ENCODE results near the gene MAMDC4. TPM values are rescaled to one million over a fixed set of nuclear protein-coding genes. Genes with fewer than 3 reads are reported as not detected.

The MAMDC4 gene
- total RNA-seq: 0.32 and 1.5 TPM in 2 replicates

GRCh38 chr9:136851941-136852663, at the start of gene MAMDC4:
MAMDC4 (plus strand) TSS chr9:136852346; CDS start chr9:136852417, 71 bp downstream.

GRCh38 chr9:136807281-136808074, 44.7 kb upstream of the MAMDC4 start, which contains the start of gene RABL6:
RABL6 (plus strand) TSS chr9:136807948; CDS start chr9:136808197, 249 bp downstream.

GRCh38 chr9:136842380-136842948, 9.7 kb upstream of the MAMDC4 start, which contains the start of gene AJM1:
AJM1 (plus strand) TSS chr9:136842478; CDS start chr9:136844415, 1,937 bp downstream.

GRCh38 chr9:136849038-136849959, 2.8 kb upstream of the MAMDC4 start, which contains the start of gene PHPT1:
PHPT1 (plus strand) TSS chr9:136849409; CDS start chr9:136849431, 22 bp downstream.

GRCh38 chr9:136885950-136886578, 33.9 kb downstream of the MAMDC4 start, which contains the start of gene TRAF2:
TRAF2 (plus strand) TSS chr9:136886516; CDS start chr9:136898741, 12,225 bp downstream.

Other genes with a start within 250 kb of the MAMDC4 start
- gene EGFL7, start 189.4 kb upstream of the MAMDC4 start, total RNA-seq: 532 and 626 TPM in 2 replicates
- gene AGPAT2, start 164.9 kb upstream of the MAMDC4 start, total RNA-seq: 33.3 and 37.7 TPM in 2 replicates
- 171 and 201 TPM in 2 replicates for gene DIPK1B, start 139.8 kb upstream of the MAMDC4 start, total RNA-seq
- not detected in 2 replicates for gene LCN10, start 109.4 kb upstream of the MAMDC4 start, total RNA-seq
- not detected in 2 replicates for gene LCN6, start 103.8 kb upstream of the MAMDC4 start, total RNA-seq
- not detected in 2 replicates for gene LCN8, start 94.1 kb upstream of the MAMDC4 start, total RNA-seq
- gene LCN15, start 87.8 kb upstream of the MAMDC4 start, total RNA-seq: not detected in 2 replicates
- 105 and 109 TPM in 2 replicates for gene TMEM141, start 61.0 kb upstream of the MAMDC4 start, total RNA-seq
- under 0.01 and 0.46 TPM in 2 replicates for gene CCDC183, start 56.0 kb upstream of the MAMDC4 start, total RNA-seq
- 57.9 and 64.6 TPM in 2 replicates for gene RABL6, start 44.4 kb upstream of the MAMDC4 start, total RNA-seq
- 0.61 and 0.65 TPM in 2 replicates for gene AJM1, start 9.9 kb upstream of the MAMDC4 start, total RNA-seq
- gene PHPT1, start 2.9 kb upstream of the MAMDC4 start, total RNA-seq: 91.8 and 130 TPM in 2 replicates
- gene EDF1, start 14.0 kb downstream of the MAMDC4 start, total RNA-seq: 352 and 430 TPM in 2 replicates
- 11.1 and 11.4 TPM in 2 replicates for gene TRAF2, start 34.2 kb downstream of the MAMDC4 start, total RNA-seq
- gene FBXW5, start 92.4 kb downstream of the MAMDC4 start, total RNA-seq: 124 and 151 TPM in 2 replicates
- not detected in 2 replicates for gene C8G, start 92.9 kb downstream of the MAMDC4 start, total RNA-seq
- gene LCN12, start 99.9 kb downstream of the MAMDC4 start, total RNA-seq: not detected in 2 replicates
- 0.65 TPM in 1 of 2 replicates, not detected in the other for gene PTGDS, start 125.2 kb downstream of the MAMDC4 start, total RNA-seq
- not detected in 2 replicates for gene LCNL1, start 130.6 kb downstream of the MAMDC4 start, total RNA-seq
- gene PAXX, start 140.1 kb downstream of the MAMDC4 start, total RNA-seq: 18.8 and 26.0 TPM in 2 replicates
- 0.32 TPM in 1 of 2 replicates, not detected in the other for gene CLIC3, start 144.2 kb downstream of the MAMDC4 start, total RNA-seq
- gene ABCA2, start 175.9 kb downstream of the MAMDC4 start, total RNA-seq: 4.0 and 8.4 TPM in 2 replicates
- not detected in 2 replicates for gene FUT7, start 179.7 kb downstream of the MAMDC4 start, total RNA-seq
- gene NPDC1, start 193.8 kb downstream of the MAMDC4 start, total RNA-seq: 28.3 and 29.2 TPM in 2 replicates
- gene ENTPD2, start 201.7 kb downstream of the MAMDC4 start, total RNA-seq: not detected in 2 replicates
- gene SAPCD2, start 218.2 kb downstream of the MAMDC4 start, total RNA-seq: 15.3 and 19.3 TPM in 2 replicates
- gene UAP1L1, start 225.2 kb downstream of the MAMDC4 start, total RNA-seq: 6.2 and 15.8 TPM in 2 replicates
- gene MAN1B1, start 234.6 kb downstream of the MAMDC4 start, total RNA-seq: 57.0 and 64.3 TPM in 2 replicates